Measurements from ENCODE around the gene KCNAB1.

The KCNAB1 gene

GRCh38 chr3:156304406-156304805 lies 184.0 kb downstream of the KCNAB1 start:
- H3K36me3 ChIP-seq (ENCODE audit: insufficient read depth, low read length), result no peaks in the 10 kb centered on the region
- H3K27me3 ChIP-seq (ENCODE audit: insufficient read depth, low read length), result no peaks in the 10 kb centered on the region
- 96% methylated on average over 3 of the region's 3 CpGs for WGBS
- no peak overlapping the region for H3K9ac ChIP-seq (ENCODE audit: low read depth, low read length)
- H3K9me3 ChIP-seq (ENCODE audit: insufficient read depth, low read depth, low read length), result no peaks in the 10 kb centered on the region
- H3K4me1 ChIP-seq (ENCODE audit: insufficient read depth, low read length), result no peaks in the 10 kb centered on the region
- H3K27ac ChIP-seq (ENCODE audit: low read depth, low read length), result no peak overlapping the region
- no peak overlapping the region for H3K4me3 ChIP-seq (ENCODE audit: low read length)

GRCh38 chr3:156305672-156306071 lies 185.3 kb downstream of the KCNAB1 start:
- H3K9me3 ChIP-seq (ENCODE audit: insufficient read depth, low read depth, low read length), result no peaks in the 10 kb centered on the region
- no peaks in the 10 kb centered on the region for H3K27me3 ChIP-seq (ENCODE audit: insufficient read depth, low read length)
- 94% methylated on average over 1 of the region's 1 CpG for WGBS
- H3K9ac ChIP-seq (ENCODE audit: low read depth, low read length), result no peak overlapping the region
- no peaks in the 10 kb centered on the region for H3K36me3 ChIP-seq (ENCODE audit: insufficient read depth, low read length)
- H3K27ac ChIP-seq (ENCODE audit: low read depth, low read length), result no peak overlapping the region
- H3K4me3 ChIP-seq (ENCODE audit: low read length), result no peak overlapping the region
- no peaks in the 10 kb centered on the region for H3K4me1 ChIP-seq (ENCODE audit: insufficient read depth, low read length)

- Histone ChIP-seq H3K27ac (ENCODE audit: low read depth, low read length) (no peak overlapping the region), H3K4me3 (ENCODE audit: low read length) (no peak overlapping the region), H3K27me3 (ENCODE audit: insufficient read depth, low read length) (no peaks in the 10 kb centered on the region), H3K9ac (ENCODE audit: low read depth, low read length) (no peak overlapping the region), H3K4me1 (ENCODE audit: insufficient read depth, low read length) (peaks cover 9% of the 10 kb centered on the region; the same call in 1 of the 2 replicates), H3K9me3 (ENCODE audit: insufficient read depth, low read depth, low read length) (no peaks in the 10 kb centered on the region), H3K36me3 (ENCODE audit: insufficient read depth, low read length) (no peaks in the 10 kb centered on the region)
- WGBS, result 90% methylated on average over 3 of the region's 4 CpGs
Measured at GRCh38 chr3:156307704-156308103, 187.3 kb downstream of the KCNAB1 start.

- H3K36me3 ChIP-seq (ENCODE audit: insufficient read depth, low read length), result no peaks in the 10 kb centered on the region
- H3K27me3 ChIP-seq (ENCODE audit: insufficient read depth, low read length), result no peaks in the 10 kb centered on the region
- no peak overlapping the region for H3K4me3 ChIP-seq (ENCODE audit: low read length)
- H3K27ac ChIP-seq (ENCODE audit: low read depth, low read length), result no peak overlapping the region
- H3K4me1 ChIP-seq (ENCODE audit: insufficient read depth, low read length), result peaks cover 9% of the 10 kb centered on the region; the same call in 1 of the 2 replicates
- H3K9me3 ChIP-seq (ENCODE audit: insufficient read depth, low read depth, low read length), result no peaks in the 10 kb centered on the region
- no peak overlapping the region for H3K9ac ChIP-seq (ENCODE audit: low read depth, low read length)
- WGBS, result 78% methylated on average over 4 of the region's 4 CpGs
Measured at GRCh38 chr3:156311431-156311830, 191.1 kb downstream of the KCNAB1 start.

- no peak overlapping the region for H3K9ac ChIP-seq (ENCODE audit: low read depth, low read length)
- H3K36me3 ChIP-seq (ENCODE audit: insufficient read depth, low read length), result no peaks in the 10 kb centered on the region
- peaks cover 9% of the 10 kb centered on the region; the same call in 1 of the 2 replicates for H3K4me1 ChIP-seq (ENCODE audit: insufficient read depth, low read length)
- no peaks in the 10 kb centered on the region for H3K9me3 ChIP-seq (ENCODE audit: insufficient read depth, low read depth, low read length)
- no peak overlapping the region for H3K4me3 ChIP-seq (ENCODE audit: low read length)
- 96% methylated on average over 5 of the region's 5 CpGs for WGBS
- no peak overlapping the region for H3K27ac ChIP-seq (ENCODE audit: low read depth, low read length)
- H3K27me3 ChIP-seq (ENCODE audit: insufficient read depth, low read length), result no peaks in the 10 kb centered on the region
Measured at GRCh38 chr3:156311930-156312329, 191.6 kb downstream of the KCNAB1 start.

GRCh38 chr3:156316076-156316475 lies 195.7 kb downstream of the KCNAB1 start:
- Histone ChIP-seq H3K9ac (ENCODE audit: low read depth, low read length) (no peak overlapping the region), H3K4me1 (ENCODE audit: insufficient read depth, low read length) (peaks cover 27% of the 10 kb centered on the region), H3K27ac (ENCODE audit: low read depth, low read length) (no peak overlapping the region), H3K36me3 (ENCODE audit: insufficient read depth, low read length) (no peaks in the 10 kb centered on the region), H3K27me3 (ENCODE audit: insufficient read depth, low read length) (no peaks in the 10 kb centered on the region), H3K9me3 (ENCODE audit: insufficient read depth, low read depth, low read length) (no peaks in the 10 kb centered on the region), H3K4me3 (ENCODE audit: low read length) (no peak overlapping the region)
- WGBS, result 100% methylated on average over 1 of the region's 1 CpG

GRCh38 chr3:156317462-156318074 lies 197.2 kb downstream of the KCNAB1 start:
- 71% methylated on average over 1 of the region's 4 CpGs for WGBS
- Histone ChIP-seq H3K4me3 (ENCODE audit: low read length) (no peak overlapping the region), H3K27ac (ENCODE audit: low read depth, low read length) (peak overlapping the region; percentile 55), H3K4me1 (ENCODE audit: insufficient read depth, low read length) (peaks cover 22% of the 10 kb centered on the region), H3K27me3 (ENCODE audit: insufficient read depth, low read length) (no peaks in the 10 kb centered on the region), H3K9ac (ENCODE audit: low read depth, low read length) (no peak overlapping the region), H3K9me3 (ENCODE audit: insufficient read depth, low read depth, low read length) (no peaks in the 10 kb centered on the region), H3K36me3 (ENCODE audit: insufficient read depth, low read length) (no peaks in the 10 kb centered on the region)

GRCh38 chr3:156321945-156322344 lies 201.6 kb downstream of the KCNAB1 start:
- no peak overlapping the region for H3K9ac ChIP-seq (ENCODE audit: low read depth, low read length)
- no peak overlapping the region for H3K4me3 ChIP-seq (ENCODE audit: low read length)
- H3K36me3 ChIP-seq (ENCODE audit: insufficient read depth, low read length), result no peaks in the 10 kb centered on the region
- 64% methylated on average over 4 of the region's 4 CpGs for WGBS
- H3K27ac ChIP-seq (ENCODE audit: low read depth, low read length), result no peak overlapping the region
- H3K4me1 ChIP-seq (ENCODE audit: insufficient read depth, low read length), result peaks cover 22% of the 10 kb centered on the region
- H3K9me3 ChIP-seq (ENCODE audit: insufficient read depth, low read depth, low read length), result no peaks in the 10 kb centered on the region
- H3K27me3 ChIP-seq (ENCODE audit: insufficient read depth, low read length), result no peaks in the 10 kb centered on the region

GRCh38 chr3:156323466-156323865 lies 203.1 kb downstream of the KCNAB1 start:
- no peak overlapping the region for H3K4me3 ChIP-seq (ENCODE audit: low read length)
- no peaks in the 10 kb centered on the region for H3K9me3 ChIP-seq (ENCODE audit: insufficient read depth, low read depth, low read length)
- 90% methylated on average over 3 of the region's 3 CpGs for WGBS
- peaks cover 8% of the 10 kb centered on the region; the same call in 1 of the 2 replicates for H3K4me1 ChIP-seq (ENCODE audit: insufficient read depth, low read length)
- H3K27ac ChIP-seq (ENCODE audit: low read depth, low read length), result no peak overlapping the region
- H3K36me3 ChIP-seq (ENCODE audit: insufficient read depth, low read length), result no peaks in the 10 kb centered on the region
- H3K27me3 ChIP-seq (ENCODE audit: insufficient read depth, low read length), result no peaks in the 10 kb centered on the region
- no peak overlapping the region for H3K9ac ChIP-seq (ENCODE audit: low read depth, low read length)

- Histone ChIP-seq H3K27me3 (ENCODE audit: insufficient read depth, low read length) (no peaks in the 10 kb centered on the region), H3K9me3 (ENCODE audit: insufficient read depth, low read depth, low read length) (no peaks in the 10 kb centered on the region), H3K36me3 (ENCODE audit: insufficient read depth, low read length) (no peaks in the 10 kb centered on the region), H3K27ac (ENCODE audit: low read depth, low read length) (no peak overlapping the region), H3K4me3 (ENCODE audit: low read length) (no peak overlapping the region), H3K9ac (ENCODE audit: low read depth, low read length) (no peak overlapping the region), H3K4me1 (ENCODE audit: insufficient read depth, low read length) (peaks cover 12% of the 10 kb centered on the region; the same call in 1 of the 2 replicates)
- 83% methylated on average over 2 of the region's 2 CpGs for WGBS
Measured at GRCh38 chr3:156330415-156330814, 210.0 kb downstream of the KCNAB1 start.

- H3K9me3 ChIP-seq (ENCODE audit: insufficient read depth, low read depth, low read length), result no peaks in the 10 kb centered on the region
- WGBS, result 95% methylated on average over 3 of the region's 3 CpGs
- H3K27ac ChIP-seq (ENCODE audit: low read depth, low read length), result no peak overlapping the region
Measured at GRCh38 chr3:156332304-156332703, 211.9 kb downstream of the KCNAB1 start.

More at GRCh38 chr3:156332304-156332703, 211.9 kb downstream of the KCNAB1 start:
- no peak overlapping the region for H3K9ac ChIP-seq (ENCODE audit: low read depth, low read length)
- H3K4me3 ChIP-seq (ENCODE audit: low read length), result no peak overlapping the region
- H3K27me3 ChIP-seq (ENCODE audit: insufficient read depth, low read length), result no peaks in the 10 kb centered on the region
- H3K36me3 ChIP-seq (ENCODE audit: insufficient read depth, low read length), result no peaks in the 10 kb centered on the region
- peaks cover 12% of the 10 kb centered on the region; the same call in 1 of the 2 replicates for H3K4me1 ChIP-seq (ENCODE audit: insufficient read depth, low read length)
